Thyroid gland (tissue), 4 donors: ENCODE data around the gene ASZ1.

Experiments used
- CTCF ChIP-seq, 6 experiments: fragments of 200-600 bp in 3 of 6; fragments of 450-650 bp in 3 of 6; sonication (generic) in 3 of 6; IDR thresholded peaks; one replicate each; pipeline ENCODE4 v1.5.1; 2016 to 2019; ENCODE audit warnings: antibody characterized with exemption in 6 of 6, mild to moderate bottlenecking in 2 of 6, inconsistent platforms in 1 of 6, moderate library complexity in 1 of 6
- POLR2A ChIP-seq, 2 donors: fragments of 450-650 bp; IDR thresholded peaks; one replicate each; pipeline ENCODE4 v1.6.1; 2017; ENCODE audit warnings: antibody characterized with exemption in 2 of 2, mild to moderate bottlenecking in 2 of 2, moderate library complexity in 1 of 2

- no peak for TF ChIP-seq CTCF (IDR thresholded peaks at IDR 0.05)
- TF ChIP-seq POLR2A (IDR thresholded peaks at IDR 0.05), result no peak
Measured at GRCh38 chr7:117323305-117323850, 103.9 kb downstream of the ASZ1 start.
